NT2/D1 (cell line): ENCODE results near the gene RASGRF2.
"Not testable (repeated sequence)": the region's sequence is repeated elsewhere in the genome, so short reads cannot be mapped to it uniquely, and the experiment has no call there.

Experiments
- DNase-seq: peaks from one replicate; pipeline ENCODE4 v3.0.0-alpha.2; 2011; ENCODE audit warnings: low read depth, low spot score
- H3K27me3 ChIP-seq: 2 replicates; pipeline ENCODE4 v1.6.0; 2011; ENCODE audit warnings: mild to moderate bottlenecking; ENCODE audit not compliant: insufficient read length, insufficient read depth
- H3K36me3 ChIP-seq: 2 replicates; pipeline ENCODE4 v1.6.1; 2011; ENCODE audit warnings: mild to moderate bottlenecking, low read length, mixed read lengths; ENCODE audit not compliant: insufficient read depth, insufficient read length
- H3K4me1 ChIP-seq: 2 replicates; pipeline ENCODE4 v1.5.1; 2011; ENCODE audit not compliant: insufficient read depth, insufficient read length
- H3K4me3 ChIP-seq: 2 replicates; pipeline ENCODE4 v1.5.1; 2011; ENCODE audit warnings: low read depth; ENCODE audit not compliant: insufficient read length
- H3K9ac ChIP-seq: 2 replicates; pipeline ENCODE4 v1.6.0; 2011; ENCODE audit warnings: low read depth; ENCODE audit not compliant: insufficient read length
- H3K9me3 ChIP-seq: 2 replicates; pipeline ENCODE4 v1.5.1; 2011; ENCODE audit warnings: mild to moderate bottlenecking, low read length; ENCODE audit not compliant: insufficient read depth
- SUZ12 ChIP-seq: IDR thresholded peaks from 2 replicates; pipeline ENCODE4 v1.6.1; 2011; ENCODE audit not compliant: insufficient read length, insufficient read depth; ENCODE audit errors: extremely low read depth
- YY1 ChIP-seq: IDR thresholded peaks from 2 replicates; pipeline ENCODE4 v1.6.1; 2011; ENCODE audit not compliant: insufficient read length, insufficient read depth
- ZNF274 ChIP-seq: IDR thresholded peaks from 2 replicates; pipeline ENCODE4 v1.6.1; 2011; ENCODE audit warnings: mild to moderate bottlenecking, low read depth, low read length

Gene RASGRF2

GRCh38 chr5:81014348-81014747, 54.2 kb downstream of the RASGRF2 start:
- DNase-seq = no peak
- no peak overlapping the region for H3K4me3 ChIP-seq
- H3K9me3 ChIP-seq = no peaks in the 10 kb centered on the region
- no peaks in the 10 kb centered on the region for H3K36me3 ChIP-seq
- no peaks in the 10 kb centered on the region for H3K4me1 ChIP-seq
- H3K27me3 ChIP-seq = no peaks in the 10 kb centered on the region
- H3K9ac ChIP-seq = no peak overlapping the region
- TF ChIP-seq ZNF274 (no peak), SUZ12 (no peak), YY1 (no peak)

- Histone ChIP-seq H3K9me3 (no peaks in the 10 kb centered on the region), H3K4me3 (no peak overlapping the region), H3K9ac (no peak overlapping the region), H3K36me3 (no peaks in the 10 kb centered on the region), H3K4me1 (no peaks in the 10 kb centered on the region), H3K27me3 (no peaks in the 10 kb centered on the region)
- TF ChIP-seq ZNF274 = no peak
- no peak for TF ChIP-seq SUZ12
- no peak for TF ChIP-seq YY1
- no peak for DNase-seq
These were observed 56.0 kb downstream of the RASGRF2 start for GRCh38 chr5:81016116-81016515.

- H3K36me3 ChIP-seq = no peaks in the 10 kb centered on the region
- no peaks in the 10 kb centered on the region for H3K4me1 ChIP-seq
- DNase-seq = no peak
- no peaks in the 10 kb centered on the region for H3K27me3 ChIP-seq
- no peak overlapping the region for H3K4me3 ChIP-seq
- no peak for TF ChIP-seq ZNF274
- no peak for TF ChIP-seq SUZ12
- TF ChIP-seq YY1 = no peak
- H3K9me3 ChIP-seq = no peaks in the 10 kb centered on the region
- no peak overlapping the region for H3K9ac ChIP-seq
These were observed 57.2 kb downstream of the RASGRF2 start for GRCh38 chr5:81017320-81017719.

GRCh38 chr5:81018608-81019007, 58.4 kb downstream of the RASGRF2 start:
- not testable (repeated sequence) for H3K4me1 ChIP-seq

GRCh38 chr5:81019748-81020147, 59.6 kb downstream of the RASGRF2 start:
- H3K4me3 ChIP-seq = no peak overlapping the region
- TF ChIP-seq YY1 (no peak), ZNF274 (no peak), SUZ12 (no peak)
- no peak for DNase-seq

More at GRCh38 chr5:81018608-81019007, 58.4 kb downstream of the RASGRF2 start:
- H3K36me3 ChIP-seq, H3K27me3 ChIP-seq, H3K4me3 ChIP-seq, H3K9ac ChIP-seq, DNase-seq, H3K9me3 ChIP-seq: not testable (repeated sequence)

GRCh38 chr5:81020478-81021167, 60.5 kb downstream of the RASGRF2 start:
- H3K27me3 ChIP-seq = no peaks in the 10 kb centered on the region
- no peak for TF ChIP-seq YY1
- no peak for TF ChIP-seq SUZ12
- no peak for TF ChIP-seq ZNF274
- H3K9ac ChIP-seq = no peak overlapping the region
- no peaks in the 10 kb centered on the region for H3K36me3 ChIP-seq
- DNase-seq = no peak
- H3K4me3 ChIP-seq = no peak overlapping the region
- no peaks in the 10 kb centered on the region for H3K4me1 ChIP-seq
- H3K9me3 ChIP-seq = no peaks in the 10 kb centered on the region

More at GRCh38 chr5:81019748-81020147, 59.6 kb downstream of the RASGRF2 start:
- Histone ChIP-seq H3K9ac (no peak overlapping the region), H3K9me3 (no peaks in the 10 kb centered on the region), H3K27me3 (no peaks in the 10 kb centered on the region), H3K4me1 (no peaks in the 10 kb centered on the region), H3K36me3 (no peaks in the 10 kb centered on the region)

GRCh38 chr5:81021486-81021885, 61.3 kb downstream of the RASGRF2 start:
- TF ChIP-seq YY1 (no peak), SUZ12 (no peak), ZNF274 (no peak)
- Histone ChIP-seq H3K9me3 (no peaks in the 10 kb centered on the region), H3K9ac (no peak overlapping the region), H3K4me3 (no peak overlapping the region), H3K36me3 (no peaks in the 10 kb centered on the region), H3K27me3 (no peaks in the 10 kb centered on the region), H3K4me1 (no peaks in the 10 kb centered on the region)
- DNase-seq = no peak
